IMR-90 (cell line): ENCODE results near the gene TMEM176A.

Experiments
- POLR2A ChIP-seq: IDR thresholded peaks from 2 replicates; pipeline ENCODE4 v1.6.1; 2012; ENCODE audit warnings: mild to moderate bottlenecking, low read depth, low read length
- TF ChIP-seq, protein P1 (sequence below): conservative IDR thresholded peaks from 2 replicates; pipeline ENCODE4 v1.5.1; 2012; ENCODE audit warnings: mild to moderate bottlenecking, low read depth, low read length, improper control_type of control experiment

DNA sequence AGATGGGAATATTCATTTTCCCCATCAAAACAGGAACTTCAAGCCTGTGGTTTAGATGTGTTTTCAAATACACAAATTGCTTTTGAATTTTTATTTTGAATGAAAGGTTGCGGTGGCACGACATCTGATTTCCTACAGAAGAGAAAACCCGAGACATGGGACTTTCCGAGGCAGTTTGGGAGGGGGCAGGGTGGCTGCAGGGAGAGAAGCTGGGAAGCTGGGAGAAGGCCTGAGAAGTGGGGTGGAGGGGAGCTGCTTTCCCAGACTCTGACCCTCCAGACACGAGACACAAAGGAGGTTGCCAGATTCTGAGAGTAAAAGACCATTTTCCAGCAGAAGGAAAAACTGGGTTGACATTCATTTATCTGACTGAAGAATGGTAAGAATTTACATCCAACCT, 19.6 kb downstream of the TMEM176A start:
- TF ChIP-seq, protein P1, sequence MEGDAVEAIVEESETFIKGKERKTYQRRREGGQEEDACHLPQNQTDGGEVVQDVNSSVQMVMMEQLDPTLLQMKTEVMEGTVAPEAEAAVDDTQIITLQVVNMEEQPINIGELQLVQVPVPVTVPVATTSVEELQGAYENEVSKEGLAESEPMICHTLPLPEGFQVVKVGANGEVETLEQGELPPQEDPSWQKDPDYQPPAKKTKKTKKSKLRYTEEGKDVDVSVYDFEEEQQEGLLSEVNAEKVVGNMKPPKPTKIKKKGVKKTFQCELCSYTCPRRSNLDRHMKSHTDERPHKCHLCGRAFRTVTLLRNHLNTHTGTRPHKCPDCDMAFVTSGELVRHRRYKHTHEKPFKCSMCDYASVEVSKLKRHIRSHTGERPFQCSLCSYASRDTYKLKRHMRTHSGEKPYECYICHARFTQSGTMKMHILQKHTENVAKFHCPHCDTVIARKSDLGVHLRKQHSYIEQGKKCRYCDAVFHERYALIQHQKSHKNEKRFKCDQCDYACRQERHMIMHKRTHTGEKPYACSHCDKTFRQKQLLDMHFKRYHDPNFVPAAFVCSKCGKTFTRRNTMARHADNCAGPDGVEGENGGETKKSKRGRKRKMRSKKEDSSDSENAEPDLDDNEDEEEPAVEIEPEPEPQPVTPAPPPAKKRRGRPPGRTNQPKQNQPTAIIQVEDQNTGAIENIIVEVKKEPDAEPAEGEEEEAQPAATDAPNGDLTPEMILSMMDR, result no peak
- no peak for TF ChIP-seq POLR2A
